SK-N-SH treated with all-trans-retinoic acid at 6 μM for 48 hours (cell line): ENCODE data around the gene CD200R1L.

Experiments
- ATAC-seq: fragments of 200-7000 bp; cut with Tn5 transposase; 3 replicates; pipeline ENCODE4 v1.9.1; 2020; ENCODE audit warnings: mild to moderate bottlenecking, moderate library complexity
- ARNTL ChIP-seq: fragments of 450-650 bp; formaldehyde crosslinking; IDR thresholded peaks from 2 replicates; pipeline ENCODE4 v1.5.0; 2020; ENCODE audit warnings: low read depth, mild to moderate bottlenecking, moderate library complexity, borderline replicate concordance
- BACH2 ChIP-seq: fragments of 250-450 bp; sonication (Bioruptor Pico); IDR thresholded peaks from 2 replicates; pipeline ENCODE4 v1.9.0; 2021; ENCODE audit warnings: mild to moderate bottlenecking, borderline replicate concordance
- CSDC2 ChIP-seq: fragments of 250-450 bp; sonication (Bioruptor Pico); IDR thresholded peaks from 2 replicates; pipeline ENCODE4 v1.5.0; 2020; ENCODE audit warnings: mild to moderate bottlenecking, moderate library complexity
- ESRRG ChIP-seq: fragments of 250-450 bp; sonication (Bioruptor Pico); IDR thresholded peaks from 2 replicates; pipeline ENCODE4 v1.6.1; 2021; ENCODE audit warnings: mild to moderate bottlenecking
- GLIS3 ChIP-seq: fragments of 250-450 bp; sonication (Bioruptor Pico); IDR thresholded peaks from 2 replicates; pipeline ENCODE4 v1.5.0; 2020; ENCODE audit warnings: mild to moderate bottlenecking, moderate library complexity
- ISL1 ChIP-seq: fragments of 250-450 bp; sonication (Bioruptor Pico); IDR thresholded peaks from 2 replicates; pipeline ENCODE4 v2.1.2; 2022; ENCODE audit warnings: mild to moderate bottlenecking, moderate library complexity
- OSR1 ChIP-seq: fragments of 250-450 bp; sonication (Bioruptor Pico); IDR thresholded peaks from 2 replicates; pipeline ENCODE4 v1.8.0; 2022; ENCODE audit warnings: moderate library complexity, mild to moderate bottlenecking, inconsistent platforms
- PPARA ChIP-seq: fragments of 250-450 bp; sonication (Bioruptor Pico); IDR thresholded peaks from 2 replicates; pipeline ENCODE4 v1.5.0; 2020; ENCODE audit warnings: mild to moderate bottlenecking, borderline replicate concordance
- TOX ChIP-seq: fragments of 250-450 bp; sonication (Bioruptor Pico); IDR thresholded peaks from 2 replicates; pipeline ENCODE4 v1.8.0; 2021; ENCODE audit warnings: mild to moderate bottlenecking, moderate library complexity, borderline replicate concordance
- ZC3H10 ChIP-seq: fragments of 250-450 bp; sonication (Bioruptor Pico); IDR thresholded peaks from 2 replicates; pipeline ENCODE4 v1.5.1; 2021; ENCODE audit warnings: mild to moderate bottlenecking, moderate library complexity
- ZNF565 ChIP-seq: fragments of 450-650 bp; formaldehyde crosslinking; conservative IDR thresholded peaks from 2 replicates; pipeline ENCODE4 v1.5.0; 2020; ENCODE audit warnings: low read depth, mild to moderate bottlenecking, moderate library complexity
- ZNF70 ChIP-seq: fragments of 450-650 bp; formaldehyde crosslinking; IDR thresholded peaks from 2 replicates; pipeline ENCODE4 v1.5.0; 2020; ENCODE audit warnings: mild to moderate bottlenecking, moderate library complexity
- TF ChIP-seq, protein P1 (sequence below): fragments of 250-450 bp; sonication (Bioruptor Pico); IDR thresholded peaks from 2 replicates; pipeline ENCODE4 v1.8.0; 2021; ENCODE audit warnings: low read depth, mild to moderate bottlenecking, moderate library complexity, borderline replicate concordance
- TF ChIP-seq, protein P2 (sequence below): fragments of 250-450 bp; sonication (Bioruptor Pico); IDR thresholded peaks from 2 replicates; pipeline ENCODE4 v1.5.0; 2020; ENCODE audit warnings: mild to moderate bottlenecking, moderate library complexity
- TF ChIP-seq, protein P3 (sequence below): fragments of 250-450 bp; sonication (Bioruptor Pico); IDR thresholded peaks from 2 replicates; pipeline ENCODE4 v1.5.1; 2021; ENCODE audit warnings: mild to moderate bottlenecking, moderate library complexity
- TF ChIP-seq, protein P4 (sequence below): fragments of 250-450 bp; sonication (Bioruptor Pico); IDR thresholded peaks from 2 replicates; pipeline ENCODE4 v1.8.0; 2020; ENCODE audit warnings: mild to moderate bottlenecking, moderate library complexity, borderline replicate concordance

CD200R1L gene

DNA sequence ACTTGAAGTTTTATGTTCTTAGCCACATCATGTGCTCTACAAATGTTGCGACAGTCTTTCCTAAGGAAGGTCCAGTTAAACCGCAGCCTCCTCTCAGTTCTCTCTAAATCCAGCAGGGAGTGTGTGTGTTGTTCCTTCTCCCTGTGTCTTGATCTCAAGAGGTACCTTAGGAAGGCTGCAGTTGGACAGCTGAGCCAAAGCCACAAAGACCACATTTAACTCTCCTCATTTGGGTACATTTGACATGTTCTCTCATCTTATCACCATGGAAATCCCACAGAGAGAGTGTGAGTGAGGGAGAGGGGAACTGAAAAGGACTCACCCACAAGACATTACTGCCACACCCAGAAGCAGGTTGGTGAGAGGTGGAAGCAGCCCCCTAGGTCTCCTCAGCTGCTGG, 79.5 kb downstream of the CD200R1L start:
- ATAC-seq = no peak
- TF ChIP-seq PPARA (no peak), GLIS3 (CRISPR knock-in tag) (no peak), ISL1 (CRISPR knock-in tag) (no peak), ZNF70 (CRISPR knock-in tag) (no peak), ZNF565 (CRISPR knock-in tag) (no peak), ZC3H10 (CRISPR knock-in tag) (no peak), ESRRG (CRISPR knock-in tag) (no peak), ARNTL (no peak), OSR1 (CRISPR knock-in tag) (no peak), BACH2 (no peak), TOX (no peak), CSDC2 (CRISPR knock-in tag) (no peak)
- TF ChIP-seq, protein P1, sequence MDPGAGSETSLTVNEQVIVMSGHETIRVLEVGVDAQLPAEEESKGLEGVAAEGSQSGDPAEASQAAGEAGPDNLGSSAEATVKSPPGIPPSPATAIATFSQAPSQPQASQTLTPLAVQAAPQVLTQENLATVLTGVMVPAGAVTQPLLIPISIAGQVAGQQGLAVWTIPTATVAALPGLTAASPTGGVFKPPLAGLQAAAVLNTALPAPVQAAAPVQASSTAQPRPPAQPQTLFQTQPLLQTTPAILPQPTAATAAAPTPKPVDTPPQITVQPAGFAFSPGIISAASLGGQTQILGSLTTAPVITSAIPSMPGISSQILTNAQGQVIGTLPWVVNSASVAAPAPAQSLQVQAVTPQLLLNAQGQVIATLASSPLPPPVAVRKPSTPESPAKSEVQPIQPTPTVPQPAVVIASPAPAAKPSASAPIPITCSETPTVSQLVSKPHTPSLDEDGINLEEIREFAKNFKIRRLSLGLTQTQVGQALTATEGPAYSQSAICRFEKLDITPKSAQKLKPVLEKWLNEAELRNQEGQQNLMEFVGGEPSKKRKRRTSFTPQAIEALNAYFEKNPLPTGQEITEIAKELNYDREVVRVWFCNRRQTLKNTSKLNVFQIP (CRISPR knock-in tag) = no peak
- TF ChIP-seq, protein P2, sequence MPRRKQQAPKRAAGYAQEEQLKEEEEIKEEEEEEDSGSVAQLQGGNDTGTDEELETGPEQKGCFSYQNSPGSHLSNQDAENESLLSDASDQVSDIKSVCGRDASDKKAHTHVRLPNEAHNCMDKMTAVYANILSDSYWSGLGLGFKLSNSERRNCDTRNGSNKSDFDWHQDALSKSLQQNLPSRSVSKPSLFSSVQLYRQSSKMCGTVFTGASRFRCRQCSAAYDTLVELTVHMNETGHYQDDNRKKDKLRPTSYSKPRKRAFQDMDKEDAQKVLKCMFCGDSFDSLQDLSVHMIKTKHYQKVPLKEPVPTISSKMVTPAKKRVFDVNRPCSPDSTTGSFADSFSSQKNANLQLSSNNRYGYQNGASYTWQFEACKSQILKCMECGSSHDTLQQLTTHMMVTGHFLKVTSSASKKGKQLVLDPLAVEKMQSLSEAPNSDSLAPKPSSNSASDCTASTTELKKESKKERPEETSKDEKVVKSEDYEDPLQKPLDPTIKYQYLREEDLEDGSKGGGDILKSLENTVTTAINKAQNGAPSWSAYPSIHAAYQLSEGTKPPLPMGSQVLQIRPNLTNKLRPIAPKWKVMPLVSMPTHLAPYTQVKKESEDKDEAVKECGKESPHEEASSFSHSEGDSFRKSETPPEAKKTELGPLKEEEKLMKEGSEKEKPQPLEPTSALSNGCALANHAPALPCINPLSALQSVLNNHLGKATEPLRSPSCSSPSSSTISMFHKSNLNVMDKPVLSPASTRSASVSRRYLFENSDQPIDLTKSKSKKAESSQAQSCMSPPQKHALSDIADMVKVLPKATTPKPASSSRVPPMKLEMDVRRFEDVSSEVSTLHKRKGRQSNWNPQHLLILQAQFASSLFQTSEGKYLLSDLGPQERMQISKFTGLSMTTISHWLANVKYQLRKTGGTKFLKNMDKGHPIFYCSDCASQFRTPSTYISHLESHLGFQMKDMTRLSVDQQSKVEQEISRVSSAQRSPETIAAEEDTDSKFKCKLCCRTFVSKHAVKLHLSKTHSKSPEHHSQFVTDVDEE = no peak
- TF ChIP-seq, protein P3, sequence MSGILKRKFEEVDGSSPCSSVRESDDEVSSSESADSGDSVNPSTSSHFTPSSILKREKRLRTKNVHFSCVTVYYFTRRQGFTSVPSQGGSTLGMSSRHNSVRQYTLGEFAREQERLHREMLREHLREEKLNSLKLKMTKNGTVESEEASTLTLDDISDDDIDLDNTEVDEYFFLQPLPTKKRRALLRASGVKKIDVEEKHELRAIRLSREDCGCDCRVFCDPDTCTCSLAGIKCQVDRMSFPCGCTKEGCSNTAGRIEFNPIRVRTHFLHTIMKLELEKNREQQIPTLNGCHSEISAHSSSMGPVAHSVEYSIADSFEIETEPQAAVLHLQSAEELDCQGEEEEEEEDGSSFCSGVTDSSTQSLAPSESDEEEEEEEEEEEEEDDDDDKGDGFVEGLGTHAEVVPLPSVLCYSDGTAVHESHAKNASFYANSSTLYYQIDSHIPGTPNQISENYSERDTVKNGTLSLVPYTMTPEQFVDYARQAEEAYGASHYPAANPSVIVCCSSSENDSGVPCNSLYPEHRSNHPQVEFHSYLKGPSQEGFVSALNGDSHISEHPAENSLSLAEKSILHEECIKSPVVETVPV = no peak
- TF ChIP-seq, protein P4, sequence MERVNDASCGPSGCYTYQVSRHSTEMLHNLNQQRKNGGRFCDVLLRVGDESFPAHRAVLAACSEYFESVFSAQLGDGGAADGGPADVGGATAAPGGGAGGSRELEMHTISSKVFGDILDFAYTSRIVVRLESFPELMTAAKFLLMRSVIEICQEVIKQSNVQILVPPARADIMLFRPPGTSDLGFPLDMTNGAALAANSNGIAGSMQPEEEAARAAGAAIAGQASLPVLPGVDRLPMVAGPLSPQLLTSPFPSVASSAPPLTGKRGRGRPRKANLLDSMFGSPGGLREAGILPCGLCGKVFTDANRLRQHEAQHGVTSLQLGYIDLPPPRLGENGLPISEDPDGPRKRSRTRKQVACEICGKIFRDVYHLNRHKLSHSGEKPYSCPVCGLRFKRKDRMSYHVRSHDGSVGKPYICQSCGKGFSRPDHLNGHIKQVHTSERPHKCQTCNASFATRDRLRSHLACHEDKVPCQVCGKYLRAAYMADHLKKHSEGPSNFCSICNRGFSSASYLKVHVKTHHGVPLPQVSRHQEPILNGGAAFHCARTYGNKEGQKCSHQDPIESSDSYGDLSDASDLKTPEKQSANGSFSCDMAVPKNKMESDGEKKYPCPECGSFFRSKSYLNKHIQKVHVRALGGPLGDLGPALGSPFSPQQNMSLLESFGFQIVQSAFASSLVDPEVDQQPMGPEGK (CRISPR knock-in tag) = no peak
